HEK293 (cell line): ENCODE measurements around the gene IQCE.
A peak's percentile ranks its signal among the peaks of the same experiment; 100 is the strongest.

Experiments
- CTCF ChIA-PET: fragments of 350-600 bp; formaldehyde crosslinking; extraction: SDS; loops from one replicate; lab custom pipeline; 2021; ENCODE audit warnings: antibody characterized with exemption; lab: Yijun Ruan, JAX
- POLR2A ChIA-PET: fragments of 300-600 bp; formaldehyde crosslinking; extraction: SDS; loops from one replicate; lab custom pipeline; 2020; ENCODE audit warnings: antibody characterized with exemption, inconsistent platforms; lab: Yijun Ruan, JAX
- H3K27ac ChIP-seq: fragments of 200-500 bp; sonication (Bioruptor generic); 2 replicates; pipeline ENCODE4 v1.5.1; 2014; ENCODE audit warnings: low read depth, low read length, control low read depth, inconsistent platforms; ENCODE audit errors: extremely low read depth
- H3K36me3 ChIP-seq, 2 experiments: fragments of 200-500 bp in 1 of 2; sonication (Bioruptor generic) in 1 of 2; 1 replicate in 1 of 2; 2 replicates in 1 of 2; pipeline ENCODE4 v1.5.1; 2014 to 2017; ENCODE audit warnings: inconsistent platforms in 2 of 2, low read length in 2 of 2; ENCODE audit not compliant: control insufficient read depth in 2 of 2, insufficient read depth in 1 of 2
- H3K4me1 ChIP-seq: fragments of 200-500 bp; sonication (Bioruptor generic); 2 replicates; pipeline ENCODE4 v1.5.1; 2014; ENCODE audit warnings: mild to moderate bottlenecking, low read length, inconsistent platforms; ENCODE audit not compliant: control insufficient read depth, insufficient read depth
- H3K4me3 ChIP-seq: 2 replicates; pipeline ENCODE4 v1.5.1; 2011; ENCODE audit warnings: low read depth, mild to moderate bottlenecking, control low read depth, low read length, moderate library complexity
- H3K9me3 ChIP-seq: fragments of 200-500 bp; sonication (Bioruptor generic); 2 replicates; pipeline ENCODE4 v1.5.1; 2014; ENCODE audit warnings: low read depth, low read length, inconsistent platforms; ENCODE audit not compliant: control insufficient read depth, insufficient read depth
- HOXC10 ChIP-seq: sonication (generic); formaldehyde crosslinking; IDR thresholded peaks from 2 replicates; pipeline ENCODE4 v1.8.1; 2023; ENCODE audit warnings: mild to moderate bottlenecking, missing genetic modification reagents
- HOXD13 ChIP-seq: sonication (generic); formaldehyde crosslinking; IDR thresholded peaks from 2 replicates; pipeline ENCODE4 v1.8.0; 2022; ENCODE audit warnings: missing genetic modification reagents, borderline replicate concordance
- PRDM10 ChIP-seq: fragments of 450-650 bp; formaldehyde crosslinking; IDR thresholded peaks from 2 replicates; pipeline ENCODE4 v1.5.1; 2016; ENCODE audit warnings: missing biosample characterization, missing genetic modification characterization
- ZBTB17 ChIP-seq: fragments of 450-650 bp; formaldehyde crosslinking; IDR thresholded peaks from 2 replicates; pipeline ENCODE4 v1.5.1; 2016; ENCODE audit warnings: missing biosample characterization, missing genetic modification characterization
- ZBTB20 ChIP-seq: fragments of 450-650 bp; formaldehyde crosslinking; IDR thresholded peaks from 2 replicates; pipeline ENCODE4 v1.5.1; 2016; ENCODE audit warnings: missing biosample characterization, missing genetic modification characterization
- ZBTB7A ChIP-seq: fragments of 450-650 bp; formaldehyde crosslinking; IDR thresholded peaks from 2 replicates; pipeline ENCODE4 v1.5.1; 2016; ENCODE audit warnings: low read depth, missing biosample characterization, missing genetic modification characterization
- ZFHX2 ChIP-seq: fragments of 450-650 bp; formaldehyde crosslinking; conservative IDR thresholded peaks from 2 replicates; pipeline ENCODE4 v1.5.1; 2016; ENCODE audit warnings: missing biosample characterization, missing genetic modification characterization
- ZFP69B ChIP-seq: fragments of 450-650 bp; formaldehyde crosslinking; IDR thresholded peaks from 2 replicates; pipeline ENCODE4 v1.5.1; 2016; ENCODE audit warnings: missing biosample characterization, missing genetic modification characterization
- ZNF169 ChIP-seq: fragments of 450-650 bp; formaldehyde crosslinking; IDR thresholded peaks from 2 replicates; pipeline ENCODE4 v1.5.1; 2016; ENCODE audit warnings: missing biosample characterization, missing genetic modification characterization
- ZNF19 ChIP-seq: fragments of 450-650 bp; formaldehyde crosslinking; IDR thresholded peaks from 2 replicates; pipeline ENCODE4; 2016; ENCODE audit warnings: missing biosample characterization, missing genetic modification characterization, low read depth
- ZNF2 ChIP-seq: fragments of 450-650 bp; formaldehyde crosslinking; IDR thresholded peaks from 2 replicates; pipeline ENCODE4 v1.5.1; 2016; ENCODE audit warnings: missing biosample characterization, missing genetic modification characterization
- ZNF211 ChIP-seq: fragments of 450-650 bp; formaldehyde crosslinking; IDR thresholded peaks from 2 replicates; pipeline ENCODE4 v1.5.1; 2016; ENCODE audit warnings: low read depth, missing biosample characterization, missing genetic modification characterization
- ZNF24 ChIP-seq: fragments of 450-650 bp; formaldehyde crosslinking; IDR thresholded peaks from 2 replicates; pipeline ENCODE4 v1.5.1; 2016; ENCODE audit warnings: missing biosample characterization, missing genetic modification characterization
- ZNF266 ChIP-seq: fragments of 450-650 bp; formaldehyde crosslinking; IDR thresholded peaks from 2 replicates; pipeline ENCODE4 v1.5.1; 2016; ENCODE audit warnings: missing biosample characterization, missing genetic modification characterization, low read depth
- ZNF433 ChIP-seq: fragments of 450-650 bp; formaldehyde crosslinking; IDR thresholded peaks from 2 replicates; pipeline ENCODE4 v1.5.1; 2016; ENCODE audit warnings: missing biosample characterization, missing genetic modification characterization, low read depth
- ZNF621 ChIP-seq: fragments of 450-650 bp; formaldehyde crosslinking; IDR thresholded peaks from 2 replicates; pipeline ENCODE4 v1.5.1; 2017; ENCODE audit warnings: missing biosample characterization, missing genetic modification characterization
- ZNF701 ChIP-seq: fragments of 450-650 bp; formaldehyde crosslinking; IDR thresholded peaks from 2 replicates; pipeline ENCODE4 v1.5.1; 2016; ENCODE audit warnings: missing biosample characterization, missing genetic modification characterization
- TF ChIP-seq, protein P1 (sequence below): fragments of 450-650 bp; formaldehyde crosslinking; IDR thresholded peaks from 2 replicates; pipeline ENCODE4 v1.5.1; 2017; ENCODE audit warnings: missing biosample characterization, mild to moderate bottlenecking, missing genetic modification characterization, moderate library complexity
- TF ChIP-seq, protein P2 (sequence below): fragments of 450-650 bp; formaldehyde crosslinking; IDR thresholded peaks from 2 replicates; pipeline ENCODE4 v1.5.1; 2016; ENCODE audit warnings: missing biosample characterization, missing genetic modification characterization, borderline replicate concordance
- TF ChIP-seq, protein P3 (sequence below): fragments of 450-650 bp; formaldehyde crosslinking; IDR thresholded peaks from 2 replicates; pipeline ENCODE4 v1.5.1; 2016; ENCODE audit warnings: missing biosample characterization, missing genetic modification characterization

IQCE gene

DNA sequence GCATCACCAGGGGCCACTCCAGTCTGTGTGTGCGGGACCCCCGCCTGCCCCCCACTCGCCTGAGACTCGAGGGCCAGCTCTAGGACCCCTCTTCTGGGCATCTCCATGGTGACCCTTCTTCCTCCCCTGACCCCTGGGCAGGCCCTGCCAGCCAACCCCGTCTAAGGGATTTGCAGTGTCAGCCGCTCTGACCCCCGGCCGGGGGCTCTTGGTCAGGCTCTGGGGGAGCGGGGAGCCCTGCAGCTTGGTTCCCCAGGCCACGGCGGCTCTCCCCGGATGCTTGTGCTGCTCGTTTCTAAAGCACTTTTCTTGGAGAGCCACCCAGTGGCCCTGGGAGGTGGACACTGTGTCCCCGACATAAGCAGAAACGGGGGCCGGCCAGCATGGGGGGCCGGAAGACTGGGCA lies 78.3 kb downstream of the IQCE start (continued):
- TF ChIP-seq, protein P1, sequence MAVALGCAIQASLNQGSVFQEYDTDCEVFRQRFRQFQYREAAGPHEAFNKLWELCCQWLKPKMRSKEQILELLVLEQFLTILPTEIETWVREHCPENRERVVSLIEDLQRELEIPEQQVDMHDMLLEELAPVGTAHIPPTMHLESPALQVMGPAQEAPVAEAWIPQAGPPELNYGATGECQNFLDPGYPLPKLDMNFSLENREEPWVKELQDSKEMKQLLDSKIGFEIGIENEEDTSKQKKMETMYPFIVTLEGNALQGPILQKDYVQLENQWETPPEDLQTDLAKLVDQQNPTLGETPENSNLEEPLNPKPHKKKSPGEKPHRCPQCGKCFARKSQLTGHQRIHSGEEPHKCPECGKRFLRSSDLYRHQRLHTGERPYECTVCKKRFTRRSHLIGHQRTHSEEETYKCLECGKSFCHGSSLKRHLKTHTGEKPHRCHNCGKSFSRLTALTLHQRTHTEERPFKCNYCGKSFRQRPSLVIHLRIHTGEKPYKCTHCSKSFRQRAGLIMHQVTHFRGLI (tag by site-specific recombination) = no peak
- TF ChIP-seq ZBTB17 = no peak
- no peak for TF ChIP-seq HOXC10 (CRISPR knock-in tag)
- no peak for TF ChIP-seq ZNF2
- TF ChIP-seq ZNF621 = no peak
- TF ChIP-seq, protein P2, sequence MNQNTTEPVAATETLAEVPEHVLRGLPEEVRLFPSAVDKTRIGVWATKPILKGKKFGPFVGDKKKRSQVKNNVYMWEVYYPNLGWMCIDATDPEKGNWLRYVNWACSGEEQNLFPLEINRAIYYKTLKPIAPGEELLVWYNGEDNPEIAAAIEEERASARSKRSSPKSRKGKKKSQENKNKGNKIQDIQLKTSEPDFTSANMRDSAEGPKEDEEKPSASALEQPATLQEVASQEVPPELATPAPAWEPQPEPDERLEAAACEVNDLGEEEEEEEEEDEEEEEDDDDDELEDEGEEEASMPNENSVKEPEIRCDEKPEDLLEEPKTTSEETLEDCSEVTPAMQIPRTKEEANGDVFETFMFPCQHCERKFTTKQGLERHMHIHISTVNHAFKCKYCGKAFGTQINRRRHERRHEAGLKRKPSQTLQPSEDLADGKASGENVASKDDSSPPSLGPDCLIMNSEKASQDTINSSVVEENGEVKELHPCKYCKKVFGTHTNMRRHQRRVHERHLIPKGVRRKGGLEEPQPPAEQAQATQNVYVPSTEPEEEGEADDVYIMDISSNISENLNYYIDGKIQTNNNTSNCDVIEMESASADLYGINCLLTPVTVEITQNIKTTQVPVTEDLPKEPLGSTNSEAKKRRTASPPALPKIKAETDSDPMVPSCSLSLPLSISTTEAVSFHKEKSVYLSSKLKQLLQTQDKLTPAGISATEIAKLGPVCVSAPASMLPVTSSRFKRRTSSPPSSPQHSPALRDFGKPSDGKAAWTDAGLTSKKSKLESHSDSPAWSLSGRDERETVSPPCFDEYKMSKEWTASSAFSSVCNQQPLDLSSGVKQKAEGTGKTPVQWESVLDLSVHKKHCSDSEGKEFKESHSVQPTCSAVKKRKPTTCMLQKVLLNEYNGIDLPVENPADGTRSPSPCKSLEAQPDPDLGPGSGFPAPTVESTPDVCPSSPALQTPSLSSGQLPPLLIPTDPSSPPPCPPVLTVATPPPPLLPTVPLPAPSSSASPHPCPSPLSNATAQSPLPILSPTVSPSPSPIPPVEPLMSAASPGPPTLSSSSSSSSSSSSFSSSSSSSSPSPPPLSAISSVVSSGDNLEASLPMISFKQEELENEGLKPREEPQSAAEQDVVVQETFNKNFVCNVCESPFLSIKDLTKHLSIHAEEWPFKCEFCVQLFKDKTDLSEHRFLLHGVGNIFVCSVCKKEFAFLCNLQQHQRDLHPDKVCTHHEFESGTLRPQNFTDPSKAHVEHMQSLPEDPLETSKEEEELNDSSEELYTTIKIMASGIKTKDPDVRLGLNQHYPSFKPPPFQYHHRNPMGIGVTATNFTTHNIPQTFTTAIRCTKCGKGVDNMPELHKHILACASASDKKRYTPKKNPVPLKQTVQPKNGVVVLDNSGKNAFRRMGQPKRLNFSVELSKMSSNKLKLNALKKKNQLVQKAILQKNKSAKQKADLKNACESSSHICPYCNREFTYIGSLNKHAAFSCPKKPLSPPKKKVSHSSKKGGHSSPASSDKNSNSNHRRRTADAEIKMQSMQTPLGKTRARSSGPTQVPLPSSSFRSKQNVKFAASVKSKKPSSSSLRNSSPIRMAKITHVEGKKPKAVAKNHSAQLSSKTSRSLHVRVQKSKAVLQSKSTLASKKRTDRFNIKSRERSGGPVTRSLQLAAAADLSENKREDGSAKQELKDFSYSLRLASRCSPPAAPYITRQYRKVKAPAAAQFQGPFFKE (tag by site-specific recombination) = no peak
- TF ChIP-seq ZNF701 (tag by site-specific recombination) = no peak

DNA sequence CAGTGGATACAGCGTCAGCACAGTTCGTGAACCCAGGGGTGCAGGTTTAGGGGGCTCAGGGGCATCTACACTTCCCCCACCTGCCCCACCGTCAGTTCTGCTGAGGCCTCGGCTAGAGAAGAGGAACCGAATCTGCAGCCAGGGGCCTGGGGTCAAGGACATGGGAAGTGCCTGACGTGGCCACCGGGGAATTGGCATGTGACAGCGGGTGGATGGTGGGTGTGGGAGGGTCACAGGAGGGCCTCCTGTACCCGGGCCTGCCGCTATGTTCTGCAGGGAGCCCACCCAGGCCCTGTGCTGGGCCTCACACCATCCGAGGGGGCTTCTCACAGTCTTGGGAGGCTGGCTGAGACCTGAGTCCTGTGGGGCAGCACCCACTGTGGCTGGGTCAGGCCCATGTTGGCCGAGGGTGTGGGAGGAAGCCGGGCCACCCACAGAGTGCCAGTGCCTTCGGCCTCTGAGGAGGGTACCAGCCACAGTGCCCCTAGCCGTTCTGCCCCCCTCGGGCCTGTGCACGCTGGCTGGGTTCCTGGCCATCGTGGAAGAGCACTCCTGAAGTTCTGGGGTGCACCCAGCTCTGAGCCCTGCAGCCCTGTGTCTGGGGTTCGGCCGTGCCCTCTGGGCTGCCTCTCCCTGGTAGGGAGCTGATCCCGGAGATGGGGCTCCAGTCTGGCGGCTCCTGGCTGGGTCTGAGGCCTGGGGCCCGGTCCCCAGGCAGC lies 78.9 kb downstream of the IQCE start:
- H3K27ac ChIP-seq = peak overlapping the region; percentile 37; the same call in 1 of the 2 replicates

GRCh38 chr7:2638224-2638991 lies 79.6 kb downstream of the IQCE start:
- ChIA-PET CTCF (interaction anchor here (0.9 kb wide), 1 partner anchor 12 kb away, joined by 3 read pairs; no protein-coding TSS in a partner anchor), POLR2A (no interaction called here)
- Histone ChIP-seq H3K4me1 (0 out of 2 replicates have a peak, but pooled peaks cover 8% of the 10 kb centered on the region), H3K9me3 (no peaks in the 10 kb centered on the region), H3K36me3 (peaks cover 0 to 18% of the 10 kb centered on the region in 2 experiments; a peak in 1 of 3 replicates), H3K27ac (no peak overlapping the region), H3K4me3 (no peak overlapping the region)
- TF ChIP-seq PRDM10 (tag by site-specific recombination) (no peak), HOXD13 (CRISPR knock-in tag) (no peak), ZNF169 (no peak), ZNF621 (no peak), ZNF266 (tag by site-specific recombination) (no peak), ZNF211 (tag by site-specific recombination) (no peak), ZFP69B (tag by site-specific recombination) (no peak), ZBTB20 (tag by site-specific recombination) (no peak)
- TF ChIP-seq, protein P1 (tag by site-specific recombination) = no peak
- TF ChIP-seq, protein P3, sequence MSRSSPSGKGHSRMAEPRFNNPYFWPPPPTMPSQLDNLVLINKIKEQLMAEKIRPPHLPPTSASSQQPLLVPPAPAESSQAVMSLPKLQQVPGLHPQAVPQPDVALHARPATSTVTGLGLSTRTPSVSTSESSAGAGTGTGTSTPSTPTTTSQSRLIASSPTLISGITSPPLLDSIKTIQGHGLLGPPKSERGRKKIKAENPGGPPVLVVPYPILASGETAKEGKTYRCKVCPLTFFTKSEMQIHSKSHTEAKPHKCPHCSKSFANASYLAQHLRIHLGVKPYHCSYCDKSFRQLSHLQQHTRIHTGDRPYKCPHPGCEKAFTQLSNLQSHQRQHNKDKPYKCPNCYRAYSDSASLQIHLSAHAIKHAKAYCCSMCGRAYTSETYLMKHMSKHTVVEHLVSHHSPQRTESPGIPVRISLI = no peak

More for the DNA sequence above, 78.9 kb downstream of the IQCE start:
- Histone ChIP-seq H3K9me3 (no peaks in the 10 kb centered on the region), H3K4me1 (0 out of 2 replicates have a peak, but pooled peaks cover 8% of the 10 kb centered on the region), H3K36me3 (peaks cover 0 to 18% of the 10 kb centered on the region in 2 experiments; a peak in 1 of 3 replicates), H3K4me3 (no peak overlapping the region)
- ChIA-PET CTCF (no interaction called here), POLR2A (no interaction called here)
- TF ChIP-seq ZNF433 (tag by site-specific recombination) = no peak
- no peak for TF ChIP-seq ZBTB7A
- TF ChIP-seq ZNF24 (tag by site-specific recombination) = no peak
- no peak for TF ChIP-seq ZNF19 (tag by site-specific recombination)
- TF ChIP-seq ZFHX2 (tag by site-specific recombination) = peak; percentile 28; the same call in 1 of the 2 replicates
